T-helper 9 cell (primary cell): ENCODE measurements around the gene CSF3.

Experiments
- DNase-seq: peaks from one replicate; pipeline ENCODE4 v3.0.0-alpha.2; 2020
- total RNA-seq, 2 donors: gene quantifications; one replicate each; lab custom pipeline; 2026; lab: John Stamatoyannopoulos, UW

The CSF3 gene
- 0 reads per million in 2 donors for total RNA-seq

DNA sequence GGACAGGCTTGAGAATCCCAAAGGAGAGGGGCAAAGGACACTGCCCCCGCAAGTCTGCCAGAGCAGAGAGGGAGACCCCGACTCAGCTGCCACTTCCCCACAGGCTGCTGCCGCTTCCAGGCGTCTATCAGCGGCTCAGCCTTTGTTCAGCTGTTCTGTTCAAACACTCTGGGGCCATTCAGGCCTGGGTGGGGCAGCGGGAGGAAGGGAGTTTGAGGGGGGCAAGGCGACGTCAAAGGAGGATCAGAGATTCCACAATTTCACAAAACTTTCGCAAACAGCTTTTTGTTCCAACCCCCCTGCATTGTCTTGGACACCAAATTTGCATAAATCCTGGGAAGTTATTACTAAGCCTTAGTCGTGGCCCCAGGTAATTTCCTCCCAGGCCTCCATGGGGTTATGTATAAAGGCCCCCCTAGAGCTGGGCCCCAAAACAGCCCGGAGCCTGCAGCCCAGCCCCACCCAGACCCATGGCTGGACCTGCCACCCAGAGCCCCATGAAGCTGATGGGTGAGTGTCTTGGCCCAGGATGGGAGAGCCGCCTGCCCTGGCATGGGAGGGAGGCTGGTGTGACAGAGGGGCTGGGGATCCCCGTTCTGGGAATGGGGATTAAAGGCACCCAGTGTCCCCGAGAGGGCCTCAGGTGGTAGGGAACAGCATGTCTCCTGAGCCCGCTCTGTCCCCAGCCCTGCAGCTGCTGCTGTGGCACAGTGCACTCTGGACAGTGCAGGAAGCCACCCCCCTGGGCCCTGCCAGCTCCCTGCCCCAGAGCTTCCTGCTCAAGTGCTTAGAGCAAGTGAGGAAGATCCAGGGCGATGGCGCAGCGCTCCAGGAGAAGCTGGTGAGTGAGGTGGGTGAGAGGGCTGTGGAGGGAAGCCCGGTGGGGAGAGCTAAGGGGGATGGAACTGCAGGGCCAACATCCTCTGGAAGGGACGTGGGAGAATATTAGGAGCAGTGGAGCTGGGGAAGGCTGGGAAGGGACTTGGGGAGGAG lies at the start of gene CSF3:
CSF3 (plus strand) TSS at position 436 of the 993 bp plus-strand sequence; CDS start at position 471, 35 bp downstream.
- no peak for DNase-seq

GRCh38 chr17:39966771-39967170 lies 48.5 kb upstream of the CSF3 start:
- DNase-seq, result no peak

- no peak for DNase-seq
Observed at GRCh38 chr17:39968761-39969160, 46.5 kb upstream of the CSF3 start.

DNA sequence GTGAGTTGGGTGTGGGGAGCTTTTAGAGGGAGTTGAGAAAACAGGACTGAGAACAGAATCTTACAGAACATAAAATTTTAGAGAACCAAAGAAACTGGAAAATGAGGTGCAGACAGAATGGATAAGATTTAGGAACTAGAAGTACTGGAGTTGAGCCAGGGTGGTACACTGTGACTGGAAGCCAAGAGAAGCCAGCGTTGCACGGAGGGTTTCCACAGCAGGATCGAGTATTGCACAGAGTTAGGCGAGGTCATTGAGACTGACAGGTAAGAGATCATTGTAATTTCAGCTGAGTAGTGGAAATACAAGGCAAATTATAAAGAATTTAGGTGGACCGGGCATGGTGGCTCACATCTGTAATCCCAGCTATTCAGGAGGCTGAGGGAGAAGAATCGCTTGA lies 45.9 kb upstream of the CSF3 start:
- no peak for DNase-seq

- DNase-seq, result no peak
Observed at GRCh38 chr17:39970157-39970692, 45.0 kb upstream of the CSF3 start.

- DNase-seq, result no peak
Observed at GRCh38 chr17:39971076-39971603, 44.1 kb upstream of the CSF3 start.

GRCh38 chr17:39972271-39972670 lies 43.0 kb upstream of the CSF3 start:
- no peak for DNase-seq

GRCh38 chr17:39973496-39973895 lies 41.7 kb upstream of the CSF3 start:
- no peak for DNase-seq

- DNase-seq, result no peak
Observed at GRCh38 chr17:39974433-39974832, 40.8 kb upstream of the CSF3 start.

DNA sequence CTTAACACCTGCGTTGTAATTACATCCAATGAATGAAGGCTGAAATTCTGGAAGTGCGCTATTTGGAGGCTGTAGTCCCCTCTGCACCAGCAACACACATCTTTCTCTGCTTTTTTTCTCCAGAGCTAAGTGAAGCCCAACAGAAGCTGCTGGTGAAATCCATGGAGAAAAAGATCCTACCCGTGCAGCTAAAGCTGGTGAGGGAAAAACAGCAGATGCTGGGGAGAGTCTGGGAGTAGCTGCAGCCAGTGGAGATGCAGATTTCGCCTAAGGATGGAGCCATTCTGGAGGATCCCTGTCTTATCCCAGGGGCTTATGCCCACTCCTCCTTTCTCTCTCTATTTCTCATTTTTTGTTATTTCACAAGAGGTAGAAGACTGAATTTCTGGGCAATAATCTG lies 39.4 kb upstream of the CSF3 start:
- DNase-seq, result no peak

GRCh38 chr17:39979016-39979670 lies 36.1 kb upstream of the CSF3 start:
- DNase-seq, result no peak

GRCh38 chr17:39979893-39980350 lies 35.3 kb upstream of the CSF3 start:
- peak; percentile 12 for DNase-seq

- peak; percentile 96 for DNase-seq
Observed at GRCh38 chr17:39980351-39981206, 34.7 kb upstream of the CSF3 start, which contains the start of gene PSMD3. TSS of gene PSMD3 (plus strand) at chr17:39980807. CDS start at chr17:39980971, 164 bp downstream.

DNA sequence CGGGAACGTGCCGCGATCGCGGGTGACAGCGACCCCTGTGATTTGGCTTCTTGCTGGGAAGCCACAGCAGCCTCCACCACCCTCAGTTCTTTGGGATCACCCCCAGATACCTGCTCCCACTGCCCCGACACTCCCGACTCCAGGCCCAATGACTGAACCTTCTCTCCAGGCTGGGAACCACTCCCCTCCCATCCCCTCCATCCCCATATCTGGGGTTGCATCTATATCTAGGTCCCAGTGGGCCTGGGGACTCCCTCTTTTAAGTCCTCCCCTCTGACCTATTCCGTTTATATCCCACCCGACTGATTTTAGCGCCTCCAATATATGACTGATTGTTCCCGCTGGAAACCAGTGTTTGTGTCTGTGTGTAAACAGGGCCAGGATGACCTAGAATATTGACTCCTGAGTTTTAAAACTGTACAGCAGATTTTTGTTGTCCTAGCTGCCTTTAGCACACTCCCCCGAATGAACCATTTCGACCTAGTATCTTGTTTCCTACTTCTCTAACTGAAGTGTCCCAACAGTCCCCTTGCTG lies 34.0 kb upstream of the CSF3 start:
- DNase-seq, result no peak

DNA sequence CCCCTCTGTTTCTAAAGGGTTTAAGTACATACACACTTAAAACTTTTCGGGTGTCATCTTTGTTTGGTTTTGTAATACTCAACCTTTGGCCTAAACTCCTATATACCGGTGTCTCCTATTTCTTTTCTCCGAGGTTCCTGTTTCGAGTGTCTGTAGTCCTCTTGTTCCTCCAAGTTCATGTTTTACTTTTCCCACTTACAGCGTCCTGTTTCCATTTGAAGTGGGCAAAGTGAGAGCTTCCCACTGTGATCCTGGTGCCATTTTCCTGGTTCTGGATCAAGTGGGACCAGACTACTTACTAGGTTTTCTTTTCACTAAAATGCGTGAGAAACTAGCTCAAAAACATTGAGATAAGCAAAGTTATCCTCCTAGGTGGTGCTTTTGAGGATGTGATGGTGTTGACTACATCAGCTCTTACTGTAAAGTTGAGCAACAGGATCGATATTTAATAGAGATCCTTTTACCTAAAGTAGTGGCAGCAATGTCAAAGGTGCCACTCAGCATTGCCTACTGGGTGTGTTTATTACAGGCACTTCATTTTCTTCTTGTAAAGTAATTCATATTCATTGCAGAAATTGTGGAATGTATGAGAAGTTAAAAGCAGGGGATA lies 33.4 kb upstream of the CSF3 start:
- no peak for DNase-seq

DNA sequence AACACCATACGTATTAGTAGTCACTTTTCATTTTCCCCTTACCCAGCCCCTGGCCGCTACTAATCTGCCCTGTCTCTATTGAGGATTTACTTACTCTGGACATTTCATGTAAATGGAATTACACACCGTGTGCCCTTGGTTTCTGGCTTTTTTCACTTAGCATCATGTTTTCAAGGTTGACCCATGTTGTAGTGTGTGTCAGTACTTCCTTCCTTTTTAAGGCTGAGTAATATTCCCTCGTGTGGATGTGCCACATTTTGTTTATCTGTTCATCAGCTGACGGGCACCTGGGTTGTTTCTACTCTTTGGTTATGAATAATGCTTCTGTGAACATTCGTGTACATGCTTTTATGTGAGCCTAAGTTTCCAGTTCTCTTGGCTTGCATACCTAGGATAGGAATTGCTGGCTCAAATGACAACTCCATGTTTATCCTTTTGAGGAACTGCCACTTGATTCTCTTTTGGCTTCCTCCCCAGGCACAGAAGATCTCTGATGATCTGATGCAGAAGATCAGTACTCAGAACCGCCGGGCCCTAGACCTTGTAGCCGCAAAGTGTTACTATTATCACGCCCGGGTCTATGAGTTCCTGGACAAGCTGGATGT lies 26.9 kb upstream of the CSF3 start:
- DNase-seq, result no peak

- no peak for DNase-seq
Observed at GRCh38 chr17:39994448-39994847, 20.8 kb upstream of the CSF3 start.

- no peak for DNase-seq
Observed at GRCh38 chr17:39995438-39995837, 19.8 kb upstream of the CSF3 start.

DNA sequence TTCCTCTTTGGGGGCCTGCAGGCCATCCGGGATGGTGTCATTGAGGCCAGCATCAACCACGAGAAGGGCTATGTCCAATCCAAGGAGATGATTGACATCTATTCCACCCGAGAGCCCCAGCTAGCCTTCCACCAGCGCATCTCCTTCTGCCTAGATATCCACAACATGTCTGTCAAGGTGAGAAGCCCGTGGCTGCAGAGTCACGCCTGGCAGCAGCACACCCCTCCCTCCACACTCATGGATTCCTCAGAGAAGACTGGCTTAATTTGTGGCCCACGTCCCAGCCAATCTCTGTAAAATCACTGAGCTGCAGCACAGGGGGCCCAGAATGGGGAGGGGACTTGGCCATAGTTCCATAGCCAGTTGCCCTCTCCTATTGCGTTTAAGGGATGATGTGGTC lies 19.1 kb upstream of the CSF3 start:
- no peak for DNase-seq

- DNase-seq, result no peak
Observed at GRCh38 chr17:39996800-39997199, 18.4 kb upstream of the CSF3 start.

GRCh38 chr17:39997543-39997942 lies 17.7 kb upstream of the CSF3 start:
- DNase-seq, result no peak
